Peyer's patch (tissue), 4 donors: ENCODE results near the gene FURIN. TPM values are rescaled to one million over a fixed set of nuclear protein-coding genes. Genes with fewer than 3 reads are reported as not detected.

Experiments
- small RNA-seq, 2 donors: library from RNA; depleted of rRNA; stranded (forward); fragments of <200 nt; gene quantifications; one replicate each; pipeline ENCODE3, GENCODE V24; 2016
- total RNA-seq, 4 donors: library from RNA; depleted of rRNA; stranded (reverse); fragments of >200 nt; gene quantifications; one replicate each; pipeline ENCODE4 v1.1.0, GENCODE V29; 2016

Gene FURIN
- total RNA-seq, 4 donors from 2014 or later, result 53.6 to 76.7 (median 70.1) TPM

Small RNA genes lying within 50 kb of the gene (small RNA-seq; reads per million reads assigned to genes)
- 0 reads per million in 2 donors for gene RN7SL363P

Other genes starting within 250 kb of the FURIN start
- 1 to 10 TPM in 3 of 4 donors, under 1 TPM in 1; 0.94 to 8.4 (median 4.2) TPM for gene BLM, start 151.2 kb upstream of the FURIN start, total RNA-seq
- 10 to 100 TPM in 3 of 4 donors, 1 to 10 TPM in 1; 4.7 to 37.1 (median 20.5) TPM for gene FES, start 15.9 kb downstream of the FURIN start, total RNA-seq
- gene MAN2A2, start 34.7 kb downstream of the FURIN start, total RNA-seq, result 100 to 1,000 TPM in 3 of 4 donors, 10 to 100 TPM in 1; 76.2 to 188 (median 141) TPM
- 10 to 100 TPM; 16.5 to 35.6 (median 23.4) TPM for gene HDDC3, start 64.0 kb downstream of the FURIN start, total RNA-seq
- gene UNC45A, start 66.7 kb downstream of the FURIN start, total RNA-seq, result 10 to 100 TPM; 45.6 to 78.4 (median 55.3) TPM
- gene RCCD1, start 86.3 kb downstream of the FURIN start, total RNA-seq, result 10 to 100 TPM; 10.2 to 23.1 (median 20.1) TPM
- 10 to 100 TPM; 11.9 to 86.6 (median 22.8) TPM for gene PRC1, start 125.9 kb downstream of the FURIN start, total RNA-seq
- gene VPS33B, start 154.0 kb downstream of the FURIN start, total RNA-seq, result 10 to 100 TPM; 12.4 to 31.5 (median 27.8) TPM
- gene SV2B, start 231.7 kb downstream of the FURIN start, total RNA-seq, result 1 to 10 TPM in 1 of 4 donors, under 1 TPM in 3; 0.18 to 2.5 (median 0.69) TPM